KMS-11 (cell line): ENCODE results near the gene TXNRD3.

Experiments used
- H2AFZ ChIP-seq: fragments of 200-600 bp; sonication (generic); 2 replicates; pipeline ENCODE4 v1.6.1; 2016; ENCODE audit warnings: antibody characterized with exemption, mixed run types, low read depth
- H3K27ac ChIP-seq: fragments of 200-600 bp; sonication (generic); 2 replicates; pipeline ENCODE4 v1.6.1; 2016; ENCODE audit warnings: mild to moderate bottlenecking, mixed run types
- H3K27me3 ChIP-seq: fragments of 200-600 bp; sonication (generic); 2 replicates; pipeline ENCODE4 v1.6.1; 2017; ENCODE audit warnings: mild to moderate bottlenecking, low read depth, mixed run types, moderate library complexity; ENCODE audit not compliant: insufficient read depth
- H3K36me3 ChIP-seq: fragments of 200-600 bp; sonication (generic); 2 replicates; pipeline ENCODE4 v1.6.1; 2017; ENCODE audit warnings: mild to moderate bottlenecking, mixed run types; ENCODE audit not compliant: insufficient read depth
- H3K4me1 ChIP-seq: fragments of 200-600 bp; sonication (generic); 2 replicates; pipeline ENCODE4 v1.6.1; 2016; ENCODE audit warnings: mild to moderate bottlenecking, low read depth, mixed run types; ENCODE audit not compliant: poor library complexity, severe bottlenecking
- H3K4me2 ChIP-seq: fragments of 200-600 bp; sonication (generic); 2 replicates; pipeline ENCODE4 v1.7.0; 2016; ENCODE audit warnings: mild to moderate bottlenecking, mixed run types
- H3K4me3 ChIP-seq: fragments of 200-600 bp; sonication (generic); IDR thresholded peaks from 2 replicates; pipeline ENCODE4 v1.6.1; 2017; ENCODE audit warnings: low read depth, low read length, mixed read lengths; ENCODE audit not compliant: insufficient read depth
- H3K79me2 ChIP-seq: fragments of 200-600 bp; sonication (generic); 2 replicates; pipeline ENCODE4 v1.6.1; 2016; ENCODE audit warnings: low read depth, mixed run types; ENCODE audit not compliant: insufficient read depth
- H3K9ac ChIP-seq: fragments of 200-600 bp; sonication (generic); 2 replicates; pipeline ENCODE4 v1.6.1; 2016; ENCODE audit warnings: mild to moderate bottlenecking, mixed run types
- H4K20me1 ChIP-seq: fragments of 200-600 bp; sonication (generic); 2 replicates; pipeline ENCODE4 v1.6.1; 2016; ENCODE audit warnings: mild to moderate bottlenecking, mixed run types; ENCODE audit not compliant: insufficient read depth
- CTCF ChIP-seq: fragments of 200-600 bp; sonication (generic); conservative IDR thresholded peaks from 2 replicates; pipeline ENCODE4 v1.6.1; 2017; ENCODE audit warnings: low read depth, mild to moderate bottlenecking, antibody characterized with exemption, low read length, moderate library complexity, mixed read lengths

Gene TXNRD3

GRCh38 chr3:126573492-126574117 lies 81.3 kb downstream of the TXNRD3 start:
- no peaks in the 10 kb centered on the region for H3K4me1 ChIP-seq
- H3K4me2 ChIP-seq = no peak overlapping the region
- H3K36me3 ChIP-seq = no peaks in the 10 kb centered on the region
- no peaks in the 10 kb centered on the region for H3K79me2 ChIP-seq
- H2AFZ ChIP-seq = no peak overlapping the region
- no peaks in the 10 kb centered on the region for H4K20me1 ChIP-seq
- no peak overlapping the region for H3K9ac ChIP-seq
- H3K27ac ChIP-seq = no peak overlapping the region
- H3K4me3 ChIP-seq = no peak overlapping the region
- H3K27me3 ChIP-seq = no peaks in the 10 kb centered on the region
- no peak for TF ChIP-seq CTCF

GRCh38 chr3:126571078-126571477 lies 83.8 kb downstream of the TXNRD3 start:
- no peak overlapping the region for H3K9ac ChIP-seq
- no peaks in the 10 kb centered on the region for H4K20me1 ChIP-seq
- TF ChIP-seq CTCF = no peak
- H3K79me2 ChIP-seq = no peaks in the 10 kb centered on the region
- no peaks in the 10 kb centered on the region for H3K27me3 ChIP-seq
- H3K36me3 ChIP-seq = no peaks in the 10 kb centered on the region
- H3K4me2 ChIP-seq = no peak overlapping the region
- H2AFZ ChIP-seq = no peak overlapping the region
- H3K27ac ChIP-seq = no peak overlapping the region
- H3K4me1 ChIP-seq = no peaks in the 10 kb centered on the region
- no peak overlapping the region for H3K4me3 ChIP-seq

- no peak overlapping the region for H3K9ac ChIP-seq
- no peak overlapping the region for H3K4me3 ChIP-seq
- H3K79me2 ChIP-seq = no peaks in the 10 kb centered on the region
- H3K4me1 ChIP-seq = no peaks in the 10 kb centered on the region
- no peak overlapping the region for H2AFZ ChIP-seq
- no peak overlapping the region for H3K4me2 ChIP-seq
- no peaks in the 10 kb centered on the region for H3K27me3 ChIP-seq
- no peaks in the 10 kb centered on the region for H3K36me3 ChIP-seq
- no peaks in the 10 kb centered on the region for H4K20me1 ChIP-seq
- H3K27ac ChIP-seq = no peak overlapping the region
- TF ChIP-seq CTCF = no peak
Observed at GRCh38 chr3:126570103-126570541, 84.8 kb downstream of the TXNRD3 start.

- H3K4me2 ChIP-seq = no peak overlapping the region
- H3K9ac ChIP-seq = no peak overlapping the region
- H3K79me2 ChIP-seq = no peaks in the 10 kb centered on the region
- H3K4me3 ChIP-seq = no peak overlapping the region
- TF ChIP-seq CTCF = no peak
- no peaks in the 10 kb centered on the region for H4K20me1 ChIP-seq
- no peak overlapping the region for H2AFZ ChIP-seq
- no peaks in the 10 kb centered on the region for H3K4me1 ChIP-seq
- H3K27me3 ChIP-seq = no peaks in the 10 kb centered on the region
- H3K36me3 ChIP-seq = no peaks in the 10 kb centered on the region
- no peak overlapping the region for H3K27ac ChIP-seq
Observed at GRCh38 chr3:126569390-126569975, 85.4 kb downstream of the TXNRD3 start.
